Pons (tissue), 1 donor: ENCODE measurements around the gene RAB6A.
"Not testable (repeated sequence)": the region's sequence is repeated elsewhere in the genome, so short reads cannot be mapped to it uniquely, and the experiment has no call there.

Source experiments
- DNase-seq: peaks from one replicate; pipeline ENCODE4 v3.0.0-alpha.2; 2016; ENCODE audit warnings: low spot score

Gene RAB6A

DNA sequence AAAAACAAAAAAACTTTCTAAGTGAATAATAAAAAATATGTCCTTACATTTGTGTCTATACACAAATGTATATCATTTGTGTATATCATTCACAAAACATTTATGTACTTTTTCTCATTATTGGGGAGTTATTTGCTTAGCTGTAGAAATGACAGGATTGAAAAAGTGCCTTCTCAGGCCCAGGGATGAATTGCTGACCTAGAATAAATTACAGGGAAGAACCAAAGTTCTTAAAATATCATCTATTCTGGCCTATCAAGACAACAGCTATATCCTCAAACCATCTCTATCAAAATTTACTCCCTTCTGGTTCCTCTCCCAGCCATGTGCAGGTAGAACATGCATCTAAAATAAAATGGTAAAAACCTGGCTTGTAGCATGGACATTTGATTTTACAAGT is 1.9 kb upstream of the RAB6A start:
- no peak for DNase-seq

DNA sequence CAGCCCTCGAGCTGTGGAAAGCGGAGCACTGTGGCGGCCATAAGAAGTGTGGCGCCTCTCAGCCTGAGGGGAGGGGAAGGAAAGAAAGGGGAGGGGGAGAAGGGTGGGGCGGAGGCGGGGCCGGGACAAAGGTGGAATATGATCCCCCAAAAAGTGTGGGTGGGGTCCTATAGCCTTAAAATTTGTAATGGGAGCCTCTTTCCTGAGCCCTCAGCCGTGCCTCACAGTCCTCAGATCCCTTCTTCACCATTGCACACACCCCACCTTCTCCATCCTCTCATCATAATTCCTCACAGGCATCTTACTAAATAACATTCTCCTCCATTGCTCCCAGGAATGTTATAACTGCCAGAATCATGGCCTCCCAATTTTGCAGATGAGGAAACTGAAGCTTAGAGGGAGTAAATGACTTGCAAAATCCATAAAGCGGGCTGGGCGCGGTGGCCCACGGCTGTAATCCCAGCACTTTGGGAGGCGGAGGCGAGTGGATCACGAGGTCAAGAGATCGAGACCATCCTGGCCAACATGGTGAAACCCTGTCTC is 600 bp upstream of the RAB6A start:
- DNase-seq, result no peak

DNA sequence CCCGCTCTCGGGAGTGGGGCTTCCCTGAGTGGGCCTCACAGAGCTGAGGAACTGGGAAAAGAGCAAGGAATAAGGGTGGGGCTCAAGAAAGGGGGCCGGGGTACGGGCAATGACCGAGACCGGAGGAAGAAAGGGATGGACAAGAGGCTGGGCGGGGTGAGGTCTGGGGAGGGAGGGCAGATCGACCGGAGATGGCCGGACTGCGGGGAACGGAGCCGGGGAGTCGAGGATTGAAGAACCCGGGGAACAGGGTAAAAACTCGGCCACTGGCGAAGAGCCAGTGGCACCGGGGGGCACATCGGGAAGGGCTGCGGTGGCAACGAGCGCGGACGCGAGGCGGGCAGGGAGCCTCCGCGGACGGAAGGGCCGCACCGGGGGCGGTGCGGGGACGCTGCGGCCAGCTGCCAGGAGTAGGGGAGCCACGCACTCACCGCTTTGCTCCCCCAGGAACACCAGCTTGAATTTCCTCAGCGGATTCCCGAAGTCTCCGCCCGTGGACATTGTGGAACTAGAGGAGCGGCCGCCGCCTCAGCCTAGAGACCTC is 667 bp downstream of the RAB6A start:
- DNase-seq, result peak; percentile 19

DNA sequence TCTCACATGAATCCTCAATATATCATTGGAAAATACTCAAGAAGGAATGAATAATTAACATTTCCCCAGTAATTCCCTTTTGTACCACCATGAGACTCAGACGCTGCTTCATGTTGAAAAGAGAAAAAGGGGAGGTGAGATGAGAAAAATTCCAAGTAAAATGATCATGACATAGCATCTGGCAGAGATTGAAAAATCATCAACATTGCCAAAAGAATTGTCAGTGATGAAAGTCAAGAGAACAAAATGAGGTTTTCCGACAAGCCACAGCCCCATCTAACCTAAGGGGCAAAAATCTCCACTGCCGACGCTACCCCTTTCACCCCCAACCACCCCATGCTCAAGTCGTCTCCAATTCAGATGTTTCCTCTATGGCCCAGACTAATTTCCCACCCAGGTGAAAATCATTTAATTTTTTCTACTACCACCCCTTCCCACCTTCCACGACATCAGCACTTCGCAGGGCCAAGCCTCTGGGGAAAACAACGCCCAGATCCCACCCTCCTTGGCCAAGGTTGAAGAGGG is 1.2 kb downstream of the RAB6A start:
- DNase-seq, result peak; percentile 46

DNA sequence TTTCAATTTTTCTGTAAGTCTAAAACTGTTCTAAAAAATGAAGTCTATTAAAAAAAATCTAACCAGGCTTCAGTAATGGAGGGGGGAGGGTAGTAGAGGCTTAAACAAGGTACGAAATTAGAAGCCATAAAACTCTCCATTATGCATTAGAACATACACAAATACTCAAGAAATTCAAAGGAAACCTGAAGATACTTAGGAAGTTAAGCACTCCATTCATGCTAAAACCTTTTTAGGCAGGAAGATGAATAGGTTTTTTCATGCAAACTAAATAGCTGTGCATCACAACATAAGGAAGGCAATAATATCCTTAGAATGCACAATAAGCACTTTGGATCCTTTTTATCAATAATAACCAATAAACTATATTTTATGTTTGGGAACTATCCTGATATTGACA is 2.4 kb downstream of the RAB6A start:
- DNase-seq, result no peak

DNA sequence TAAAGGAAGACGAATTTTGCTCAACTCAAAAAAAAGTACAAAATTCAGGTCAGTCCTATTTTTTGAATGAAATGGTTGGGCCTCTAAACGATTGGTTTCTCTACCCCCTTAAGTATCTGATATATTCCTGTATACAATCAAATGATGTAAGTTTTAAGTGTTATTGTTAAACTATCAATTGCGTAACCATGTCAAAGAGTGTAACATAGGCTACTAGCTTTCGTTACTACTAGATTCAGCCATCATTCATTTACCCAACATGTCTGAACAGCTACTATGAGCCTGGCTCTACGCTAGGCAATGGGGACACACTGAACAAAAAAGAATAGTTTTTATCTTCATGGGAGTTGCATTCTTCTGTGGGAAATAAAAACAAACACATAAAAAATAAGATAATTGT is 3.3 kb downstream of the RAB6A start:
- DNase-seq, result no peak

DNA sequence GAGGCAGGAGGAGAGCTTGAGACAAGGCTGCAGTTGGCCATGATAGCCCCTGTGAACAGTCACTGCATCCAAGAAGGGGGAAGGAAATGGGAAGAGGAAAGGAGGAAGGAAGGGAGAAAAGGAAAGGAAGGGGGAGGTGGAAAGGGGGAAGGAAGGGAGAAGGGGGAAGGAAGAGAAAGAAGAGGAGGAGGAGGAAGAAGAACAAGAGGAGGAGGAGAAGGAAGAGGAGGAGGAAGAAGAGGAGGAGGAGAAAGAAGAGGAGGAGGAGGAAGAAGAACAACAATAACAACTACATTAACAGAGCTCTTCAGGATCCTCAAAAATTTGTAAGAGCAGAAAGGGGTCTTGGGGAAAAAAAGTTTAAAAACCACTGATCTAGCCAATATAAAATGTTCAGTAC is 5.2 kb downstream of the RAB6A start:
- DNase-seq, result no peak

DNA sequence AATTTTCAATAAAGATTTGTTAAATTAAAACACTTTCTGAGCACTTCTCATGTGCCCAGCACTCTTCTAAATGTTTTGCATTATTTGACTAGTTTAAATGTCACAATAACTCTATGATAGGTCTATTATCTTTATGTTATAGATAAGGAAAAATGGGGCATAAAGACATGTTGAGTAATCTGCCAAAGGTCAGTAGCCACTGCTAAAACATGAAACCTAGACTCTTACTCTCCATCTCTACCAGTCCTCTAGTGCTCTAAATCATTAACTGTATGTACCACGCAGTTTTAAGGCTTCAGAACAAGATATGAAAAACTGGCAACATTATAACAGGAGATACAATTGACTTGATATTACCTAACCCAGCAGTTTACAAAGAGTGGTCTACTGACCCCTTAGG is 6.9 kb downstream of the RAB6A start:
- DNase-seq, result no peak

DNA sequence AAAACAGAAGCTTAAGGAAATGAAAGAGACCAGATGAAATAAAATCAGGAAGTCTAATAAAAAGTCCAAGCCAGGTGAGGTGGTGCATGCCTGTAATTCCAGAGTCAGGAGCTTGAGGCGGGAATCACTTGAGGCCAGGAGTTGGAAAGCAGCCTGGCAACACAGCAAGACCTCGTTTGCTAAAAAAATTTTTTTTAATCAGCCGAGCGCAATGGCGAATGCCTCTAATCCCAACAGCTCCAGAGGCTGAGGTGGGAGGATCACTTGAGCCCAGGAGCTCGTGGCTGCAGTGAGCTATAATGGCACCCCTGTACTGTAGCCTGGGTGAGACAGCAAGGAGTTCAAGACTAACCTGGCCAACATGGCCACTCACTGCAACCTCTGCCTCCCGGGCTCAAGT is 8.0 kb downstream of the RAB6A start:
- no peak for DNase-seq

DNA sequence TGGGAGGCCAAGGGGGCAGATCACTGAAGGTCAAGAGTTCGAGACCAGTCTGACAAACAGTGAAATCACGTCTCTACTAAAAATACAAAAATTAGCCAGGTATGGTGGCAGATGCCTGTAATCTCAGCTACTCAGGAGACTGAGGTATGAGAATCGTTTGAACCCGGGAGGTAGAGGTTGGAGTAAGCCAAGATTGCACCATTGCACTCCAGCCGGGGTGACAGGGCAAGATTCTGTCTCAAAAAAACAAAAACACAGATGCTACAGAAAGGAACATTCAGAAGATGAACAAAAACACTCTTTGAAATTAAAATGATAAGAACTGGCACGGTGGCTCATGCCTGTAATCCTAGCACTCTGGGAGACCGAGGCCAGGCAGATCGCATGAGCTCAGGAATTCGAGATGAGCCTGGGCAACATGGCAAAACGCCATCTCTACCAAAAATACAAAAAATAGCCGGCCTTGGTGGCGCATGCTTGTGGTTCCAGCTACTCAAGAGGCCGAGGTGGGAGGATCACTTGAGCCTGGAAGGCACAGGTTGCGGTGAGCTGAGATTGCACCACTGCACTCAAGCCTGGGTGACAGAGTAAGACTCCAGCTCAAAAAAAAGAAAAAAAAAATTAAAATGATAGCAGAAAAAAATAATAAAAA is 8.5 kb downstream of the RAB6A start:
- DNase-seq, result no peak

DNA sequence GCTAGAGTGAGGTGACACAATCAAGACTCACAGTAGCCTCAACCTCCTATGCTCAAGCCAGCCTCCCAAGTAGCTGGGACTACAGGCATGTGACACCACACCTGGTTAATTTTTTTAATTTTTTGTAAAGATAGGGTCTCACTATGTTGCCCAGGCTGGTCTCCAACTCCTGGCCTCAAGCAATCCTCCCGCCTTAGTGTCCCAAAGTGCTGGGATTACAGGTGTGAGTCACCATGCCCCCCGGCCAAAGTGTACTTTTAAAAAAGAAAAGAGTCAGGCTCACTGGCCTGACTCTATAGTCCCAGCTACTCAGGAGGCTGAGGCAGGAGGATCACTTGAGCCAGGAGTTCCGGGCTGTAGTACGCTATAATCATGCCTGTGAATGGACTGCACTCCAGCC is 10.0 kb downstream of the RAB6A start:
- DNase-seq, result not testable (repeated sequence)

DNA sequence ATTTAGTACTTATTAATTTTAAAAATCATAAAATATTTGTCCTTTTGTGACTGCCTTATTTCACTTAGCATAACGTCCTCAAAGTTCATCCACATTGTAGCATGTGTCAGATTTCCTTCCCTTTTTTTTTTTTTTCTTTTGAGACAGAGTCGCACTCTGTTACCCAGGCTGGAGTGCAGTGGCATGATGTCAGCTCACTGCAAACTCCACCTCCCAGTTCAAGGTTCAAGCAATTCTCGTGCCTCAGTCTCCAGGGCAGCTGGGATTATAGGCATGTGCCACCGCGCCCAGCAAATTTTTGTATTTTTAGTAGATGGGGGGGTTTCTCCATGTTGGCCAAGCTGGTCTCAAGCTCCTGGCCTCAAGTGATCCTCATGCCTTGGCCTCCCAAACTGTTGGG is 10.6 kb downstream of the RAB6A start:
- DNase-seq, result no peak

DNA sequence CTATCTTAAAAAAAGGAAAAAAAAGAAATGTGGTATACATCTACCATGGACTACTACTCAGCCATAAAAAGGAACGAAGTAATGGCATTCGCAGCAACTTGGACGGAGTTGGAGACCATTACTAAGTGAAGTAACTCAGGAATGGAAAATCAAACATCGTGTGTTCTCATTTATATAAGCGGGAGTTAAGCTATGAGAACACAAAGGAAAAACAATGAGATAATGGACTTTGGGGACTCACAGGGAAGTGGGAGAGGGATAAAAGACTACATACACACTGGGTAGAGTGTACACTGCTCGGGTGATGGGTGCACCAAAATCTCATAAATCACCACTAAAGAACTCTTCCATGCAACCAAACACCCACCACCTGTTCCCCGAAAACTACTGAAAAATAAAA is 11.8 kb downstream of the RAB6A start:
- no peak for DNase-seq

DNA sequence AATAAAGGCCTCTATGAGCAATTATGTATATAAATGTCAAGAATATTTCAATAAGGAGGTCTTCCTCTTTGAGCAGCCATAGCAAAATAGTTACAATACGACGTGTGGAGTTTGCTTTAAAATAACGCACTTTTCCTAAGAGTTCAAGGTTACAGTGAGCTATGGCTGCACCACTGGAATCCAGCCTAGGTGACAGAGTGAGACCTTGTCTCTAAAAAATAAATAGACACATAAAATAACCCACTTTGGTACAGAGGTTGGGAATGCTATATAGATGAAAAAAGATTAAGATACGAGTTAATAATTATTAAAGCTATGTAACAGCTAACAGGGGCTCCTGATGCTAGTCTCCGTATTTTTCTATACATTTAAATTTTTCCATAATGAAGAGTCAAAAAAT is 12.6 kb downstream of the RAB6A start:
- DNase-seq, result no peak

DNA sequence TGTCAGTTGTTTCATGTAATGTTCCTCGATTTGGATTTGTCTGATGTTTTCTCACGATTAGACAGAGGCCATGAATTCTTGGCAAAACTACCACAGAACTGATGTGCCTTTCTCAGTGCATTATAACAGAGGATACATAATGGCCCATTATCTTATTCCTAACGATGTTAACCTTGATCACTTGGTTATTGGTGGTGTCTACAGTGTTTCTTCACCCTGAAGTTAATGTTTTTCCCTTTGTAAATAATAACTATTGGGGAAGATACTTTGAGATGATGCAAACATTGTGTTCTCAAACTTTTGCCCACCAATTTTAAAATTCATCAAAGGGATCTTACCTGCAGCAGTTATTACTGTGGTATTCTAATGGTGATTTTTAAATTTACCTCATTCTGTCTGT is 13.1 kb downstream of the RAB6A start:
- no peak for DNase-seq

DNA sequence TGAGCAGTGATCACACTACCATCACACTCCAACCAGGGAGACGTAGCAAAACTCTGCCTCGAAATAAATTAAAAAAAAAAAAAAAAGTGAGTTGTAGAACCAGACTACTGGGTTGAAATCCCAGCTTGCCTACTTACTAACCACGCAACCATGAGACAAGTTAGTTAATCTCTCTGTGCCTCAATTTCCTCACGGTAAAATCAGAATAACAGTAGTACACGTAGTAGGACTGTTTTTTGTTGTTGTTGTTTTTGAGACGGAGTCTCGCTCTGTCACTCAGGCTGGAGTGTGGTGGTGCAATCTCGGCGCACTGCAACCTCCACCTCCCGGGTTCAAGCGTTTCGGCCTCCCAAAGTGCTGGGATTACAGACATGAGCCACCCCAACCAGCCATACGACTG is 14.2 kb downstream of the RAB6A start:
- DNase-seq, result no peak

DNA sequence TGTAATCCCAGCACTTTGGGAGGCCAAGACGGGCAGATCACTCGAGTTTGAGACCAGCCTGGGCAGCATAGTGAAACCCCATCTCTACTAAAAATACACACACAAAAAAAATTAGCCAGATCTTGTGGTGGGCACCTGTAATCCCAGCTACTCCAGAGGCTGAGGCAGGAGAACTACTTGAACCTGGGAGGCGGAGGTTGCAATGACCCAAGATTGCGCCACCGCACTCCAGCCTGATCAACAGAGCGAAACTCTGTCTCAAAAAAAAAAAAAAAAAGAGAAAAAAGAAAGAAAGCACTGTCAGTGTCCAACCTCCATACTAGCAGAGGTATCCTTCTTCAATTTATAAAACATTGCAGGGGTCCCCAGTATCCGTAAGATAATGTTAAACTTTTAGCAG is 17.8 kb downstream of the RAB6A start:
- no peak for DNase-seq

DNA sequence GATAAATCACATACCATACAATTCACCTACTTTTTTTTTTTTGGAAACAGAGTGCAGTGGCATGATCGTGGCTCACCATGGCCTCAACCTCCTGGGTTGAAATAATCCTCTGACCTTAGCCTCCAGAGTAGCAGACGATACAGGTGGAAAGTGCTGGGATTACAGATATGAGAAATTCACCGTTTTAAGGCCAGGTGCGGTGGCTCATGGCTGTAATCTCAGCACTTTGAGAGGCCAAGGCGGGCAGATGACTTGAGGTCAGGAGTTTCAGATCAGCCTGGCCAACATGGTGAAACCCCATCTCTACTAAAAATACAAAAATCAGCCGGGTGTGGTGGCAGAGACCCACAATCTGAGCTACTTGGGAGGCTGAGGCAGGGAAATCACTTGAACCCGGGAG is 24.9 kb downstream of the RAB6A start:
- not testable (repeated sequence) for DNase-seq

DNA sequence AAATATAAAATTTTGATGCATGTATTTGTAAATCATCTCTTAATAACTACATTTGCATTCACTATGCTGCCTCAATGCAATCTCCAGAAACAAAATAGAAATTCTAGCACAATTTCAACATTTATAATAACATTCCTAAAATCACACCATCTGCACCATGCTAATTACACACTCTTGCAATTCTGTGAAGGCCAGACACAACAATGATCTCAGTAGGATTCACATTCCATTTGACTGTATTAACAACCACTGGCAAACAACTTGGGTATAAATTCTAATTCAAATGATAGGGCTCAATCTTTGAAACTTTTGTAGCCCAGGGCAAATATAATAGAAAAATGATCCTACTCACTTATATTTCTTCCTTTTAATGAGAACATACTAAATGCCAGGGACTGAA is 25.9 kb downstream of the RAB6A start:
- no peak for DNase-seq

DNA sequence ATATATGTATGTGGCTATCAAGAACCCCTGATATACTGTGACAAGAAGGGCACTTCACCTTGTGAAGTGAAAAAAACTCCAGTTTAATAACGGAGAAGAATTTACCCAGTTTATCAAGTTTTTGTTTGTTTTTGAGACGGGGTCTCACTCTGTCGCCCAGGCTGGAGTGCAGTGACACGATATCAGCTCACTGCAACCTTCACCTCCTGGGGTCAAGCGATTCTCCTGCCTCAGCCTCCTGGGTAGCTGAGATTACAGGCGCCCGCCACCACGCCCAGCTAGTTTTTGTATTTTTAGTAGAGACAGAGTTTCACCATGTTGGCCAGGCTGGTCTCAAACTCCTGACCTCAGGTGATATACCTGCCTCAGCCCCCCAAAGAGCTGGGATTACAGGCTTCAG is 26.9 kb downstream of the RAB6A start:
- not testable (repeated sequence) for DNase-seq

DNA sequence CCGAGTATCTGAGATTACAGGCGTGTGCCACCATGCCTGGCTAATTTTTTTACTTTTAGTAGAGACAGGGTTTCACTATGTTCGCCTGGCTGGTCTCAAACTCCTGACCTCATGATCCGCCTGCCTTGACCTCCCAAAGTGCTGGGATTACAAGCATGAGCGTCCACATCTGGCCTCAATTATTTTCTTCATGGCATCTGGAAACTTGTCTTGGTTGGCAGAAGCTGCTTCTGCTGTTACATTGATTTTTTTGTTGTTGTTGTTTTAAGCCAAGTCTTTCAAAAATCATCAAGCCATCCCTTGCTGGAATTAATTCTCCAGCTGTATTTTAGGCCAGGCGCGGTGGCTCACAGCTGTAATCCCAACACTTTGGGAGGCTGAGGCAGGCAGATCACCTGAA is 27.9 kb downstream of the RAB6A start:
- DNase-seq, result not testable (repeated sequence)

DNA sequence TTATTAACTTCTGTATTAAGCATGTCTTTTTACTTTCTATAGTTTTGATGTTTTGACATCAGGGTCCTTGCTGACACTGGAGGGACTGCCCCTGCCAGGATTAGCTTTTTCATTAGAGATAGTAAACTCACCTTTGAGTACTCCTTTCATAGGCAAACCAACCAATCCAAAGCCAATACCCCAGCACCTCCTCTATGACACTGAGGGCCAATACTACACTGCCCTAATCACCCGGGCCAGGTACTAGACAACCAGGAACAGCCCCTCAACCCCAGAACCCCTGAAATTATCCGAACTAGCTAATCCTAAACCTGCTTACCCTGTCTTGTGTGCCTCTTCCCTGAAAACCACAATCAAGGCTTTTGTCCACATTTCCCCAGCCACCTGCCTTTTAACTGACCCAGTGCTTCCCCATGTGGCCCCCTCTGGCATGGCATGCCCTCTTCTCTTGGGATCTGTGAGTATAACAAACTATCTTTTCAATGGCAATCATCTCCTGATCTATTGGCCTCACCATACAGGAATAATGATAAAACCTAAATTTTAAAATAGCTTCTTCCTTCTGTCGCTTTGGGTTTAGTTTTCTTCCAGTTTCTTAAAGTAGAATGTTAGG is 31.2 kb downstream of the RAB6A start:
- peak; percentile 69 for DNase-seq

DNA sequence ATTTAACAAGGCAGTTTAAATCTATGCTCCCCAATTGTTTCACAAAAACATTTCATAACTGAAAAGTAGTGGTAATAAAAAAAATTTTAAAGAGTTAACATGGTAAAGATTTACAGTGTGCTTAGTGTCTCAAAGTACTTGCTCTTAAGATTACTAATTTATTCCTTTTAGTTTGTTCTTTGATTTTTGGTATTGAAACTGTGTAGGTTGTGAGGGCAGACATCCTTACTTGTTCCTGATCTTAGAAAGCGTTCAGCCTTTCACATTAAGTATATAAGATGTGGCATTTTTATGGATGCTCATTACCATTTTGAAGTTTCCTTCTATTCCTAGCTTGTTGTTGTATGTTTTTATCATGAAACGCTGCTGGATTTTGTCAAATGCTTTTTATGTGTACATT is 32.9 kb downstream of the RAB6A start:
- DNase-seq, result no peak

DNA sequence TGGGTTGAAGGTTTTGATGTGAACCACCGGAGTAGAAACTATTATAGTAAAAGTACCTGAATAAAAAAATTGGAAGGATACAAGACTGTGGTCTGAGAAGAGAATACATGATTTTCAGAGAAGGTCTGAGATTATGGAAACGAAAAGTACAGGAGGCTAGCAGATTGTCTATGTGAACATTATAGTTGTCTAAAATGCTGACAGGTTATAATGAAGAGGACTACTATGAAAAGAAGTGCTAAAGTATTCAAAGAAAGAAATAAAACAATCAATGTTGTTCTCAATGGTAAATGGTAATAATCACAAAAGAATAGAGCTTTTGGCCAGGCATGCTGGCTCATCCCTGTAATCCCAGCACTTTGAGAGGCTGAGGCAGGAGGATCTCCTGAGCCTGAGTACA is 34.0 kb downstream of the RAB6A start:
- no peak for DNase-seq
